GM12801 (cell line): ENCODE results near the gene PDGFC.

Source experiments
- TF ChIP-seq, protein P1 (sequence below): IDR thresholded peaks from one replicate; pipeline ENCODE4 v1.5.1; 2011; ENCODE audit warnings: control low read depth; ENCODE audit not compliant: insufficient read length; ENCODE audit errors: extremely low read depth

The PDGFC gene

DNA sequence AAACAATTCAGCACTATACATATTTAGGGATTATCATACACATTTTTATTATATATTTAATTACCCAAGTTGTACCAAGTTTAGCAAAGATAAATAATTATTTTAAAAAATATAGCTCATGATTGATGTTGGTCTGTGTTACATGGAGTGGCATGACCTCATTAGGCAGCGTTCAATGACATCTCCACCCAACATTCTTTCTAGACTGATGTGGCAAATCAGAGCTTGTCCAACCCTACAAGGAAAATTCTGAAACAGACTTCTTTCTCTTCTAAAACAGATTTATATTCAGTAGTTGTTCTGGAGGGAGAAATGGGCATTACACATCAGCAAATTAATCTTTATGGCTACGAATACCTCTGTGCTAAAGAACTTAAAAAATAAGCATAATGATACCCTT lies 189.7 kb downstream of the PDGFC start:
- TF ChIP-seq, protein P1, sequence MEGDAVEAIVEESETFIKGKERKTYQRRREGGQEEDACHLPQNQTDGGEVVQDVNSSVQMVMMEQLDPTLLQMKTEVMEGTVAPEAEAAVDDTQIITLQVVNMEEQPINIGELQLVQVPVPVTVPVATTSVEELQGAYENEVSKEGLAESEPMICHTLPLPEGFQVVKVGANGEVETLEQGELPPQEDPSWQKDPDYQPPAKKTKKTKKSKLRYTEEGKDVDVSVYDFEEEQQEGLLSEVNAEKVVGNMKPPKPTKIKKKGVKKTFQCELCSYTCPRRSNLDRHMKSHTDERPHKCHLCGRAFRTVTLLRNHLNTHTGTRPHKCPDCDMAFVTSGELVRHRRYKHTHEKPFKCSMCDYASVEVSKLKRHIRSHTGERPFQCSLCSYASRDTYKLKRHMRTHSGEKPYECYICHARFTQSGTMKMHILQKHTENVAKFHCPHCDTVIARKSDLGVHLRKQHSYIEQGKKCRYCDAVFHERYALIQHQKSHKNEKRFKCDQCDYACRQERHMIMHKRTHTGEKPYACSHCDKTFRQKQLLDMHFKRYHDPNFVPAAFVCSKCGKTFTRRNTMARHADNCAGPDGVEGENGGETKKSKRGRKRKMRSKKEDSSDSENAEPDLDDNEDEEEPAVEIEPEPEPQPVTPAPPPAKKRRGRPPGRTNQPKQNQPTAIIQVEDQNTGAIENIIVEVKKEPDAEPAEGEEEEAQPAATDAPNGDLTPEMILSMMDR: no peak

DNA sequence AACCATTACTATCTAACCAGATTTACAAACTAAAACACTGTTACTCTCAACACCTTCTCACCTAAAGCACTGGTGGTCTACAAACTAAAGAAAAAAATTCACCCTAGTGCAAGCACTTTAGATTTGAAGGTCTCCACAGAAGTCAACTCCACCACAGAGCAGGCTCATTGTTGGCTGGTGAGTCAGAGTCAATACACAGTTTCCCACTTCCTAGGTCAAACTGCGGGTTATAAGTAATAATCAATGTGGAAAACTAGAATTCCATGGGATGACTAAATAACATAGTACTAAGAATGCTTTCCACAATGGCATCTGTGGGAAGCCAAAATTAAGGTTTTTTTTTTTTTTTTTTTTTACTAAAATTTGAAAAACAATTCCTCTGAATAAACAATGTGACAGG lies 191.8 kb downstream of the PDGFC start:
- TF ChIP-seq, protein P1: no peak

DNA sequence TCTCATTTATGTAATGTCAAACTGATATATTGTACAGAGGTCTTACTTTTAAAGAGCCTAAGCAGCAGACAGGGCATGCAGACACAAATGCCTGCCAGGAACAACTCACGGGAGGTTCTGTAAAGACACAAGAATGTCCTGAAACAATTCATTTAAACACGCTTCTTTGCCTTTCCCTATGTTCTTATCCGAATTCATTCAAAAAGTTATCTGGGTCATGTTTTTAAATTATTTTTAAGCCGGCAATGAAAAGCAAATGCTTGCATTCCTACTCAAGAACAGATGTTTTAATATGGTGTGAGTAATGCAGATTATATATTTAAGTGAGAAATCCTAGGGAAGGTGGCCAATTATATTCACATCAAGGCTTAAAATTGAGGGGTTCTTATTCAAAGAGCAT lies 192.6 kb downstream of the PDGFC start:
- TF ChIP-seq, protein P1: no peak

DNA sequence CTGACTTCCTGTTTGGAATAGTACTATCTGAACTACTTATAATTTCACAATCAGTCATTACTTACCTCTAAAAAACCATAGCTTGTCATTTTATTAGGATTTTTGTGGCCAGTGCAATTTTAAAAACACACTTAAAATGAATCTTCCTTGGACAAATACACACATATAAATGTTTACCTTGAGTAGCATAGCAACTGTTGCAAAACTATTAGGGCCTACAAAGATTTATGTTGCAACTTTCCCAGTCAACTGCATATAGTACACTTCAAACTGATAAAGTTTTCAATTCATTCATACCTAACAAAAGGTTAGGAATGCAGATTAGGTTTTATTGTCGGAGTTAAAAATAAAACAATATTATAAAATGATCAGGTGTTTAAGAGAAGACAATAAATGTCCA lies 193.0 kb downstream of the PDGFC start:
- TF ChIP-seq, protein P1: no peak

DNA sequence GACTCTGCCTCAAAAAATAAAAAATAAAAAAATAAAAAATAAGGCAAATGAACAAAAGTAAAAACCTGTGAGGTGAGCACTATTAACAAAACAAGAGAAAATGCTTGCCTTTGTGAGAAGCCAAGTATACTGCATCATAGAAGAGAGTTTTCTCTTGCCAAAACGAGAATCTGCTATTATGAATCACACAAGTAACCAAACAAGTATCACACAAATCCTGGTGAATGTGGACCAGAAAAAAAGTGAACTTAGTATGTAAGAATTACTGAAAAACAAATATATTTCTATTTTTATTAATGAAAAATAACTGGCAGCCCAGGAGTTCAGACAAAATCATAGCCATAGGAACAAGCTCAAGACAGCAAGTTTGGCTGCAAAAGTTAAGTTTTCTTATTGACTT lies 193.5 kb downstream of the PDGFC start:
- TF ChIP-seq, protein P1: no peak

DNA sequence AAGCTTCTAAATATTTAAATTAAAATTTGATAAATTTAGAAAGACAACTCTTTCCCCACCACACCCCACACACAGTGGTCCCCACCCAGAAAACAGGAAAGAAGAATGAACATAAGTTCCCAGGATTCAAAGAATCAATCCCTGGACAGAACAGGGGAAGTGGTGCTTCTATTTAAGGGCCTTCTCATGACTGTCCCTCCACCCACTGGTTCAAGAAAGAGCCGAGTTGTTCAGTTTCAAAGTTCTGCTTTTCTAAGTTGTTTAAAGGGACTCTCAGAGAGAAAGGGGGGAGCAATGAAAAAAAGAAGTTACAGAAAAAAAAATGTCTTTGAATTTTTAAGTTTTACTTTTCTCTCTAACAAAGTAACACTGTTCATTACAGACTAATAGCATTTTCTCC lies 195.8 kb downstream of the PDGFC start:
- TF ChIP-seq, protein P1: no peak

DNA sequence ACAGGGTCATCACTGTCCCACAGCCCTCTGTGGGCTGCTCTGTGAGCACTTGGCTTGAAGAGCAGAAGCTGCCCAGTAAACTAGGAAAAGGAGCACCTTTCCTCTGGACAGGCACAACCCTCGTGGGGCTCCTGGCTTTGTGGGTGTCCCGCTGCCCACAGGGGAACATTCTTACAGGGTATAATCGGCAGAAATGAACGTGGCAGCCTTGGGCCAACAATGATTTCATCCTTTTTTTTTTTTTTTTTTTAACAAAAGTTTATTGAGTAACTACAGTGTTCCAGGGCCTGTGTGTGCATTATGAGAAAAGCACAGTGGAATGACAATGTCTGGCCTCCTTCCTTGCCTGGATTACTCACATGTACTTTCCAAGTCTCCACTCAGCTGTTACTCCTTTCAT lies 197.2 kb downstream of the PDGFC start:
- TF ChIP-seq, protein P1: no peak
